Astrocyte (in vitro differentiated cells and primary cell): ENCODE results near the gene CRTC1. TPM values are rescaled to one million over a fixed set of nuclear protein-coding genes. Genes with fewer than 3 reads are reported as not detected.

Experiments
- DNase-seq: peaks from one replicate; pipeline ENCODE4 v3.0.0-alpha.2; 2010; ENCODE audit warnings: low read depth
- FAIRE-seq: peaks from 2 replicates; lab custom pipeline; 2011; peaks lifted over from hg19 to GRCh38; lab: Jason Lieb, UNC
- H2AFZ ChIP-seq: 2 replicates; pipeline ENCODE4 v1.6.0; 2012; ENCODE audit warnings: low read depth, low read length, inconsistent platforms
- H3K27ac ChIP-seq: 2 replicates; pipeline ENCODE4 v1.5.1; 2011; ENCODE audit warnings: low read depth, low read length, inconsistent platforms
- H3K27me3 ChIP-seq: 2 replicates; pipeline ENCODE4 v1.6.0; 2011; ENCODE audit warnings: low read length, inconsistent platforms; ENCODE audit not compliant: insufficient read depth
- H3K36me3 ChIP-seq: 2 replicates; pipeline ENCODE4 v1.5.1; 2011; ENCODE audit warnings: low read length, inconsistent platforms; ENCODE audit not compliant: insufficient read depth
- H3K4me1 ChIP-seq: 2 replicates; pipeline ENCODE4 v1.5.1; 2011; ENCODE audit warnings: low read length, inconsistent platforms; ENCODE audit not compliant: insufficient read depth
- H3K4me2 ChIP-seq: 2 replicates; pipeline ENCODE4 v1.6.0; 2012; ENCODE audit warnings: low read length, inconsistent platforms
- H3K4me3 ChIP-seq: 2 replicates; pipeline ENCODE4 v1.5.1; 2011; ENCODE audit warnings: low read depth, mild to moderate bottlenecking, low read length, inconsistent platforms; ENCODE audit not compliant: insufficient read depth
- H3K79me2 ChIP-seq: 2 replicates; pipeline ENCODE4 v1.6.0; 2012; ENCODE audit warnings: mild to moderate bottlenecking, low read length, inconsistent platforms; ENCODE audit not compliant: insufficient read depth
- H3K9ac ChIP-seq: 2 replicates; pipeline ENCODE4 v1.6.0; 2012; ENCODE audit warnings: mild to moderate bottlenecking, low read length, inconsistent platforms
- H3K9me3 ChIP-seq: 2 replicates; pipeline ENCODE4 v1.5.1; 2012; ENCODE audit warnings: low read depth, mild to moderate bottlenecking, low read length, inconsistent platforms; ENCODE audit not compliant: insufficient read depth
- H4K20me1 ChIP-seq: 2 replicates; pipeline ENCODE4 v1.6.0; 2012; ENCODE audit warnings: low read length, inconsistent platforms; ENCODE audit not compliant: insufficient read depth
- H3K27ac Mint-ChIP-seq: one replicate; pipeline ENCODE4 v1.8.0; 2021; ENCODE audit warnings: mild to moderate bottlenecking, mixed read lengths; ENCODE audit not compliant: unreplicated experiment
- H3K27me3 Mint-ChIP-seq: one replicate; pipeline ENCODE4 v1.8.0; 2021; ENCODE audit warnings: low read depth, mixed read lengths; ENCODE audit not compliant: unreplicated experiment
- H3K36me3 Mint-ChIP-seq: one replicate; pipeline ENCODE4 v1.8.0; 2021; ENCODE audit warnings: low read depth, mixed read lengths; ENCODE audit not compliant: unreplicated experiment
- H3K4me1 Mint-ChIP-seq: one replicate; pipeline ENCODE4 v1.8.0; 2021; ENCODE audit warnings: low read depth, mixed read lengths; ENCODE audit not compliant: unreplicated experiment
- H3K4me3 Mint-ChIP-seq: one replicate; pipeline ENCODE4 v1.8.0; 2021; ENCODE audit warnings: mild to moderate bottlenecking, moderate library complexity, mixed read lengths; ENCODE audit not compliant: unreplicated experiment
- H3K9me3 Mint-ChIP-seq: one replicate; pipeline ENCODE4 v1.8.0; 2021; ENCODE audit warnings: mild to moderate bottlenecking, mixed read lengths; ENCODE audit not compliant: unreplicated experiment
- CTCF ChIP-seq: IDR thresholded peaks from 2 replicates; pipeline ENCODE4 v1.5.1; 2011; ENCODE audit warnings: low read depth, mild to moderate bottlenecking, inconsistent platforms, low read length, moderate library complexity; ENCODE audit not compliant: insufficient read depth
- EZH2 ChIP-seq: IDR thresholded peaks from 2 replicates; pipeline ENCODE4 v1.6.1; 2012; ENCODE audit warnings: mild to moderate bottlenecking, low read length, inconsistent platforms; ENCODE audit not compliant: insufficient read depth
- total RNA-seq: library from RNA; stranded (reverse); gene quantifications from 2 replicates; pipeline ENCODE4 v1.2.1, GENCODE V29; 2021

CRTC1 gene
- total RNA-seq, 1 donor from 2014 or later: 8.4 TPM

- no peak for FAIRE-seq
- H3K27me3 Mint-ChIP-seq: peaks cover 7% of the 10 kb centered on the region
- TF ChIP-seq EZH2: no peak
- no peak for TF ChIP-seq CTCF
Observed at GRCh38 chr19:18735324-18735723, 51.8 kb downstream of the CRTC1 start.

GRCh38 chr19:18735752-18736151, 52.3 kb downstream of the CRTC1 start:
- no peak overlapping the region for H3K4me3 Mint-ChIP-seq
- no peak overlapping the region for H3K27ac Mint-ChIP-seq
- Histone ChIP-seq H3K27me3 (no peaks in the 10 kb centered on the region), H3K79me2 (no peaks in the 10 kb centered on the region), H3K4me3 (no peak overlapping the region), H3K9ac (no peak overlapping the region), H3K9me3 (no peaks in the 10 kb centered on the region), H3K27ac (no peak overlapping the region), H3K4me1 (peaks cover 12% of the 10 kb centered on the region), H3K36me3 (no peaks in the 10 kb centered on the region), H2AFZ (no peak overlapping the region), H3K4me2 (no peak overlapping the region), H4K20me1 (peaks cover 80% of the 10 kb centered on the region)
- TF ChIP-seq CTCF (no peak), EZH2 (no peak)
- FAIRE-seq (no peak), DNase-seq (no peak)
- peaks cover 7% of the 10 kb centered on the region for H3K27me3 Mint-ChIP-seq
- peaks cover 14% of the 10 kb centered on the region for H3K4me1 Mint-ChIP-seq
- H3K36me3 Mint-ChIP-seq: peaks cover 9% of the 10 kb centered on the region
- no peaks in the 10 kb centered on the region for H3K9me3 Mint-ChIP-seq

More at GRCh38 chr19:18735324-18735723, 51.8 kb downstream of the CRTC1 start:
- no peak overlapping the region for H2AFZ ChIP-seq
- Mint-ChIP-seq H3K27ac (no peak overlapping the region), H3K36me3 (peaks cover 9% of the 10 kb centered on the region), H3K4me3 (no peak overlapping the region), H3K4me1 (peaks cover 14% of the 10 kb centered on the region), H3K9me3 (no peaks in the 10 kb centered on the region)
- no peaks in the 10 kb centered on the region for H3K9me3 ChIP-seq
- DNase-seq: no peak
- peaks cover 80% of the 10 kb centered on the region for H4K20me1 ChIP-seq
- no peak overlapping the region for H3K4me3 ChIP-seq
- no peak overlapping the region for H3K9ac ChIP-seq
- H3K27me3 ChIP-seq: no peaks in the 10 kb centered on the region
- no peaks in the 10 kb centered on the region for H3K79me2 ChIP-seq
- H3K36me3 ChIP-seq: no peaks in the 10 kb centered on the region
- peaks cover 12% of the 10 kb centered on the region for H3K4me1 ChIP-seq
- H3K4me2 ChIP-seq: no peak overlapping the region
- H3K27ac ChIP-seq: no peak overlapping the region

- no peak overlapping the region for H2AFZ ChIP-seq
- peaks cover 80% of the 10 kb centered on the region for H4K20me1 ChIP-seq
- no peaks in the 10 kb centered on the region for H3K79me2 ChIP-seq
- no peak overlapping the region for H3K27ac ChIP-seq
- Mint-ChIP-seq H3K4me3 (no peak overlapping the region), H3K4me1 (peaks cover 7% of the 10 kb centered on the region), H3K27me3 (peaks cover 7% of the 10 kb centered on the region), H3K9me3 (no peaks in the 10 kb centered on the region), H3K27ac (no peak overlapping the region), H3K36me3 (peaks cover 9% of the 10 kb centered on the region)
- H3K36me3 ChIP-seq: no peaks in the 10 kb centered on the region
- no peaks in the 10 kb centered on the region for H3K27me3 ChIP-seq
- no peak overlapping the region for H3K4me3 ChIP-seq
- peaks cover 8% of the 10 kb centered on the region for H3K4me1 ChIP-seq
- H3K9ac ChIP-seq: no peak overlapping the region
- H3K4me2 ChIP-seq: no peak overlapping the region
- FAIRE-seq (no peak), DNase-seq (no peak)
- TF ChIP-seq CTCF (no peak), EZH2 (no peak)
- H3K9me3 ChIP-seq: no peaks in the 10 kb centered on the region
Observed at GRCh38 chr19:18736415-18737336, 53.2 kb downstream of the CRTC1 start.
